HepG2 (cell line): Measurements from ENCODE around the gene LRRC37A. TPM values are rescaled to one million over a fixed set of nuclear protein-coding genes. Genes with fewer than 3 reads are reported as not detected.
A peak's percentile ranks its signal among the peaks of the same experiment; 100 is the strongest.
"Not testable (repeated sequence)": the region's sequence is repeated elsewhere in the genome, so short reads cannot be mapped to it uniquely, and the experiment has no call there.

Experiments used
- ATAC-seq: fragments of 200-7000 bp; cut with Tn5 transposase; 3 replicates; pipeline ENCODE4 v1.9.1; 2020; ENCODE audit warnings: mild to moderate bottlenecking, moderate library complexity
- BruUV-seq: library from RNA; stranded (reverse); fragments of 400-500 nt; replicated peaks from 2 replicates; lab custom pipeline; 2021; lab: Mats Ljungman, UMichigan
- CTCF ChIA-PET: fragments of 300-600 bp; formaldehyde crosslinking; extraction: SDS; loops from one replicate; lab custom pipeline; 2021; ENCODE audit warnings: low total read pairs, inconsistent platforms, low intra/inter-chr PET ratio; lab: Yijun Ruan, JAX
- POLR2A ChIA-PET: fragments of 350-600 bp; sonication (Branson Sonifier 250); formaldehyde crosslinking; loops from one replicate; lab custom pipeline; 2020; ENCODE audit warnings: antibody characterized with exemption, inconsistent platforms; lab: Yijun Ruan, JAX
- DNase-seq: peaks from one replicate; pipeline ENCODE4 v3.0.0-alpha.2; 2015; ENCODE audit warnings: low spot score
- FAIRE-seq: peaks from 3 replicates; lab custom pipeline; 2011; peaks lifted over from hg19 to GRCh38; lab: Jason Lieb, UNC
- H2AFZ ChIP-seq: one replicate; pipeline ENCODE4 v1.6.1; 2011; ENCODE audit warnings: low read length, inconsistent platforms
- H3K27ac ChIP-seq: fragments of 300-600 bp; 3 replicates; pipeline ENCODE4 v1.8.0; 2011; ENCODE audit warnings: mixed run types, mild to moderate bottlenecking, mixed read lengths, low read length, inconsistent platforms; ENCODE audit not compliant: insufficient read depth; ENCODE audit errors: extremely low read length
- H3K27me3 ChIP-seq, 2 experiments: fragments of 200-600 bp in 1 of 2; 2 replicates in 1 of 2; 3 replicates in 1 of 2; pipeline versions ENCODE4 v1.6.0 to v1.8.0; 2011; ENCODE audit warnings: low read length in 2 of 2, mild to moderate bottlenecking in 2 of 2, moderate library complexity in 2 of 2, inconsistent platforms in 1 of 2; ENCODE audit not compliant: insufficient read depth in 2 of 2, control insufficient read depth in 1 of 2
- H3K36me3 ChIP-seq, 2 experiments: fragments of 200-600 bp in 1 of 2; replicated peaks in 1 of 2; 2 replicates in 1 of 2; 3 replicates in 1 of 2; pipeline versions ENCODE4 v1.5.1 to v1.8.0; 2011; ENCODE audit warnings: low read length in 2 of 2, inconsistent platforms in 1 of 2; ENCODE audit not compliant: insufficient read depth in 2 of 2, control insufficient read depth in 1 of 2
- H3K4me1 ChIP-seq: 2 replicates; pipeline ENCODE4 v1.5.1; 2012; ENCODE audit warnings: low read length, inconsistent platforms; ENCODE audit not compliant: insufficient read depth
- H3K4me2 ChIP-seq: 2 replicates; pipeline ENCODE4 v1.6.0; 2011; ENCODE audit warnings: low read depth, low read length, inconsistent platforms
- H3K4me3 ChIP-seq, 3 experiments: fragments of 200-600 bp in 1 of 3; sonication (generic), shearing (Covaris generic) in 1 of 3; replicated peaks in 1 of 3; 2 replicates each; pipeline ENCODE4 v1.5.1; 2011 to 2016; ENCODE audit warnings: low read length in 3 of 3, inconsistent platforms in 2 of 3, low read depth in 2 of 3, mild to moderate bottlenecking in 2 of 3, control low read depth in 1 of 3, mixed read lengths in 1 of 3; ENCODE audit not compliant: insufficient read depth in 1 of 3
- H3K79me2 ChIP-seq: one replicate; pipeline ENCODE4 v1.6.1; 2011; ENCODE audit warnings: low read length, inconsistent platforms; ENCODE audit not compliant: insufficient read depth
- H3K9ac ChIP-seq: 2 replicates; pipeline ENCODE4 v1.6.0; 2011; ENCODE audit warnings: mild to moderate bottlenecking, low read depth, low read length, inconsistent platforms; ENCODE audit not compliant: insufficient read depth
- H3K9me3 ChIP-seq: 2 replicates; pipeline ENCODE4 v1.5.1; 2012; ENCODE audit warnings: mild to moderate bottlenecking, low read length
- H4K20me1 ChIP-seq: 2 replicates; pipeline ENCODE4 v1.6.0; 2011; ENCODE audit warnings: inconsistent platforms, mild to moderate bottlenecking, low read length, moderate library complexity; ENCODE audit not compliant: insufficient read depth
- ARID5B ChIP-seq: IDR thresholded peaks from 2 replicates; pipeline ENCODE4 v1.4.0; 2020; ENCODE audit warnings: mild to moderate bottlenecking, missing genetic modification reagents
- ASH2L ChIP-seq: fragments of 300-600, 200-600 bp; sonication (generic); IDR thresholded peaks from 2 replicates; pipeline ENCODE4 v1.7.0; 2017; ENCODE audit warnings: low read depth, mild to moderate bottlenecking, moderate library complexity, mixed read lengths, low read length; ENCODE audit not compliant: insufficient read length
- CEBPG ChIP-seq: IDR thresholded peaks from 2 replicates; pipeline ENCODE4 v1.6.1; 2016
- CREB1 ChIP-seq, 2 experiments: fragments of 450-650 bp in 1 of 2; IDR thresholded peaks; 2 replicates each; pipeline ENCODE4 v1.6.1; 2016 to 2017; ENCODE audit warnings: control low read depth in 1 of 2, mild to moderate bottlenecking in 1 of 2, missing compliant biosample characterization in 1 of 2, missing genetic modification characterization in 1 of 2
- CTCF ChIP-seq: sonication (generic); formaldehyde crosslinking; IDR thresholded peaks from 2 replicates; pipeline ENCODE4 v1.5.0; 2020; ENCODE audit warnings: mild to moderate bottlenecking, missing genetic modification reagents, moderate library complexity
- DNMT3B ChIP-seq: conservative IDR thresholded peaks from 2 replicates; pipeline ENCODE4 v1.6.1; 2016; ENCODE audit warnings: missing biosample characterization, control low read depth
- ERF ChIP-seq: IDR thresholded peaks from 2 replicates; pipeline ENCODE4 v1.6.1; 2018; ENCODE audit warnings: missing biosample characterization, missing genetic modification reagents
- FOSL2 ChIP-seq: sonication (generic); formaldehyde crosslinking; IDR thresholded peaks from 2 replicates; pipeline ENCODE4 v1.4.0; 2020; ENCODE audit warnings: missing genetic modification reagents
- GATAD1 ChIP-seq: IDR thresholded peaks from 2 replicates; pipeline ENCODE4 v1.6.1; 2016; ENCODE audit warnings: missing genetic modification reagents, missing compliant biosample characterization
- MIXL1 ChIP-seq: IDR thresholded peaks from 2 replicates; pipeline ENCODE4 v1.6.1; 2016
- NR2F6 ChIP-seq, 2 experiments: IDR thresholded peaks; 2 replicates each; pipeline ENCODE4 v1.6.1; 2016; ENCODE audit warnings: antibody characterized with exemption in 1 of 2, mild to moderate bottlenecking in 1 of 2
- RARA ChIP-seq: IDR thresholded peaks from 2 replicates; pipeline ENCODE4 v1.6.1; 2016; ENCODE audit warnings: missing genetic modification reagents, missing compliant biosample characterization
- SALL1 ChIP-seq: sonication (generic); formaldehyde crosslinking; IDR thresholded peaks from 2 replicates; pipeline ENCODE4 v1.8.0; 2022; ENCODE audit warnings: mild to moderate bottlenecking, missing genetic modification reagents
- ZBTB43 ChIP-seq: sonication (generic); formaldehyde crosslinking; conservative IDR thresholded peaks from 2 replicates; pipeline ENCODE4 v1.4.0; 2020; ENCODE audit warnings: missing genetic modification reagents
- ZFP1 ChIP-seq: IDR thresholded peaks from 2 replicates; pipeline ENCODE4 v1.6.1; 2016
- ZKSCAN8 ChIP-seq: IDR thresholded peaks from 2 replicates; pipeline ENCODE4 v1.6.1; 2016; ENCODE audit warnings: borderline replicate concordance, missing genetic modification reagents, missing compliant biosample characterization
- ZNF580 ChIP-seq: IDR thresholded peaks from 2 replicates; pipeline ENCODE4 v1.6.1; 2016; ENCODE audit warnings: low read depth, borderline replicate concordance
- WGBS: methylation state at CpG from one replicate; pipeline ENCODE4 v1.1.6; 2017; ENCODE audit warnings: low lambda C conversion rate; 5-methylcytosine and 5-hydroxymethylcytosine counted together
- in situ Hi-C: cut with HindIII; loops from 2 replicates; pipeline ENCODE4 v1.10.0; 2017; ENCODE audit warnings: low pct_unique_long_range_greater_than_20kb; ENCODE audit not compliant: extremely low pct_ligation_motif_present
- intact Hi-C: fragments of 100-400 bp; cut with micrococcal nuclease; formaldehyde crosslinking; loops from one replicate; pipeline ENCODE4 v1.10.0; 2022; ENCODE audit not compliant: unreplicated experiment
- polyA plus RNA-seq, 8 experiments: library from polyadenylated mRNA; depleted of rRNA in 3 of 8; stranded (reverse) in 7 of 8; unstranded in 1 of 8; fragments of >200 nt; fragmentation: Illumina TruSeq in 4 of 8; extraction: Trizol in 4 of 8; gene quantifications; 2 replicates each; pipeline versions ENCODE4 v1.2.1 to v1.2.3, GENCODE V29; 2011 to 2016; ENCODE audit warnings: low read depth in 4 of 8, missing spikeins in 1 of 8, mixed read lengths in 1 of 8; ENCODE audit not compliant: insufficient read depth in 1 of 8
- total RNA-seq, 5 experiments: library from RNA; depleted of rRNA; stranded (reverse); fragments of >200 nt; fragmentation: Illumina TruSeq; extraction: Trizol; gene quantifications; 2 replicates each; pipeline ENCODE4 v1.2.3, GENCODE V29; 2016; ENCODE audit warnings: low read depth in 1 of 5

Gene LRRC37A
- total and polyA plus RNA-seq, 2 of the 13 experiments (the other 11 are each of a cell fraction or from before 2014, with no cell fraction given) = 0.97 to 1.3 TPM

GRCh38 chr17:46286764-46287221, 8.1 kb upstream of the LRRC37A start:
- H4K20me1 ChIP-seq; H3K27me3 ChIP-seq; H3K79me2 ChIP-seq; H3K9ac ChIP-seq; H2AFZ ChIP-seq; H3K9me3 ChIP-seq; POLR2A ChIA-PET; BruUV-seq; in situ Hi-C loops; H3K36me3 ChIP-seq; TF ChIP-seq NR2F6 (IDR thresholded peaks at IDR 0.05): not testable (repeated sequence)
- Histone ChIP-seq H3K4me3 (peak overlapping the region in 1 of 3 experiments; percentile 13; a peak in 1 of 6 replicates), H3K4me1 (peaks cover 14% of the 10 kb centered on the region), H3K4me2 (peak overlapping the region; percentile 52), H3K27ac (peak overlapping the region; percentile 31)
- peak; percentile 86 for FAIRE-seq
- CTCF ChIA-PET = interaction anchor here (1.2 to 1.3 kb wide), 2 partner anchors 18 to 33 kb away, joined by 3 read pairs; no protein-coding TSS in a partner anchor
- DNase-seq = peak; percentile 88
- WGBS = 4% methylated on average over 3 of the region's 3 CpGs
- ATAC-seq = peak; percentile 82
- intact Hi-C loops = loop anchor here (5.0 kb wide), 1 partner anchor 284 kb away; no protein-coding TSS in a partner anchor
- TF ChIP-seq DNMT3B (CRISPR knock-in tag) (0 out of 2 replicates have a peak, but pooled peaks have one; percentile 37), ZBTB43 (CRISPR knock-in tag) (0 out of 2 replicates have a peak, but pooled peaks have one; percentile 37), CEBPG (peak; percentile 33; the same call in 1 of the 2 replicates), RARA (CRISPR knock-in tag) (peak; percentile 25; the same call in 1 of the 2 replicates), CREB1 (IDR thresholded peaks at IDR 0.05) (peak; percentile 39; the same call in 1 of the 2 replicates), CREB1 (CRISPR knock-in tag; IDR thresholded peaks at IDR 0.05) (peak; percentile 52), GATAD1 (CRISPR knock-in tag) (0 out of 2 replicates have a peak, but pooled peaks have one; percentile 16), FOSL2 (CRISPR knock-in tag) (peak; percentile 90), NR2F6 (CRISPR knock-in tag; IDR thresholded peaks at IDR 0.05) (peak; percentile 49), ARID5B (CRISPR knock-in tag) (peak; percentile 78), CTCF (CRISPR knock-in tag) (peak; percentile 89), ZNF580 (CRISPR knock-in tag) (peak; percentile 33; the same call in 1 of the 2 replicates), MIXL1 (CRISPR knock-in tag) (peak; percentile 72; the same call in 1 of the 2 replicates), ZKSCAN8 (CRISPR knock-in tag) (peak; percentile 31; the same call in 1 of the 2 replicates), ASH2L (peak; percentile 35), SALL1 (peak; percentile 27; the same call in 1 of the 2 replicates), ZFP1 (CRISPR knock-in tag) (0 out of 2 replicates have a peak, but pooled peaks have one; percentile 25), ERF (peak; percentile 37; the same call in 1 of the 2 replicates)
